ENCODE measurements around the gene TYK2. TPM values are rescaled to one million over a fixed set of nuclear protein-coding genes. Genes with fewer than 3 reads are reported as not detected.
A peak's percentile ranks its signal among the peaks of the same experiment; 100 is the strongest.

Gene TYK2
- total and polyA plus RNA-seq, 4 donors = 47.9 to 63.1 (median 59.6) TPM

DNA sequence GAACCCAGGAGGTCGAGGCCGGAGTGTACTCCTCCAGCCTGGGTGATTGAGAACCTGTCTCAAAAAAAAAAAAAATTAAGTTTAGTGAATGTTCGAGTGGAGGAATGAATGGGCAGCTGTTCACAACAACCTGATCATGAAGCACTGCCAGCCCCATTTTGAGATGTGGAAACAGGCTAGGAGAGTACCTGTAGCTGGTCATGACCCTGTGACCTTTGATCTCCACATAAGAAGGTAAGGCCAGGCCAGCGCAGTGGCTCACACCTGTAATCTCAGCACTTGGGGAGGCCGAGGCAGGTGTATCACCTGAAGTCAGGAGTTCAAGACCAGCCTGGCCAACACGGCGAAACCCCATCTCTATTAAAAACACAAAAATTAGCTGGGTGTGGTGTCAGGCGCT lies 54.6 kb downstream of the TYK2 start:
- H3K36me3 ChIP-seq (ENCODE audit: control insufficient read depth in 4 of 4, insufficient read depth in 3 of 4, low read depth in 1 of 4, low read length in 3 of 4) = peaks cover 19 to 76% (median 37%) of the 10 kb centered on the region in 4 donors
- 77% methylated on average over 8 of the region's 8 CpGs for WGBS
- TF ChIP-seq HNF4A (conservative IDR thresholded peaks at IDR 0.05) = peak; percentile 33 to 47
- TF ChIP-seq, protein P1, sequence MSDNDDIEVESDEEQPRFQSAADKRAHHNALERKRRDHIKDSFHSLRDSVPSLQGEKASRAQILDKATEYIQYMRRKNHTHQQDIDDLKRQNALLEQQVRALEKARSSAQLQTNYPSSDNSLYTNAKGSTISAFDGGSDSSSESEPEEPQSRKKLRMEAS (IDR thresholded peaks at IDR 0.05) = no peak
- peak; percentile 11 for TF ChIP-seq SP1 (IDR thresholded peaks at IDR 0.05)
- TF ChIP-seq NR2F2 (IDR thresholded peaks at IDR 0.05) = peak; percentile 84
- peak; percentile 68 to 73 for TF ChIP-seq RXRA (IDR thresholded peaks at IDR 0.05)
- no peak overlapping the region for H3K4me3 ChIP-seq (ENCODE audit: low read depth in 1 of 3, low read length in 3 of 3)
- no peak for DNase-seq (ENCODE audit: low spot score)
- H3K9me3 ChIP-seq (ENCODE audit: control insufficient read depth in 4 of 4, low read length in 3 of 4) = no peaks in the 10 kb centered on the region
- no peaks in the 10 kb centered on the region for H3K27me3 ChIP-seq (ENCODE audit: control insufficient read depth in 4 of 4, insufficient read depth in 4 of 4, low read length in 3 of 4)
- H3K4me1 ChIP-seq (ENCODE audit: control insufficient read depth in 4 of 4, insufficient read depth in 4 of 4, low read length in 3 of 4) = peaks cover 0 to 10% (median 5%) of the 10 kb centered on the region in 4 donors
- H3K9ac ChIP-seq (ENCODE audit: low read depth in 1 of 2, low read length in 2 of 2) = no peak overlapping the region
- no peak overlapping the region for H3K27ac ChIP-seq (ENCODE audit: low read depth in 1 of 2, low read length in 2 of 2)

DNA sequence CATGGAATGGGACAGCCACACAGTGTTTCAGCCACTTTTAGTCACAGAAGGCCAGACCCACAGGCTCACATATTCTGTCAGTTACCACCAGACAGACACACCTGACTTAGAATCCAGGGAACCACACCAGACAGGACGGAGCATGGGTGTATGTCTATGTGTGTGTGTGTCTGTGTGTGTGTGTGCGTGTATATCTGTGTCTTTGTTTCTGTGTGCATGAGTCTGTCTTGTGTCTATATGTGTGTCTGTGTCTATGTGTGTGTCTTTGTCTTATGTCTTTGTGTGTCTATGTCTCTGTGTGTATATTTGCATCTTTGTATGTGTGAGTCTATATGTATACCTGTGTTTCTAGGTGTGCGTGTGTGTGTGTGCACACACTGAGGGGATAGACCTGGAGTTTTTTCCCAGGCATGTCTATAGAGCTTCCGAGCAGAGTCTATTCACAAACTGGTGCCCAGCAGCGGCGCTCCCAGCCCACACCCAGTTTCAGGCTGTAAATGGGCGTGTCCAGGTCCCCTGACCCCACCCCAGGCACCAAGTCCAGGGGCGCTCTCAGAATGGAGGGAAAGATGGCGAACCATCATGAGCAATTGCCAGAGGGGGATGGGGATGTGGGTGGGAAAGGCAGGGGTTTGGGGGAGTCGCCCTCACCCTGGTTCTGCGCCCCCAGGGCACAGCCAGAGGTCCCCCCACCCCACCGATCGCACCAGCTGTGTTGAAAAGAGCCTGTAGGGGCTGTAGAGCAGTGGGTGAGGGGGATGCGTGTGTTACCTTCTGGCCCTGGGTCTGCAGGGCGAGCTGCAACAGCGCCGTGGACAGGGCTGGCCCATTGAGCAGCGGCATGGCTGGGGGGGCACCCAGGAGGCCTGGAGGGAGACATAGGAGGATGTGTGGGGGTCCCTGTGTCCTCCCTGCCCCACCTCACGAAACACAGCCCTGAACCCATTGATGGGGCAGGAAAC lies 58.2 kb downstream of the TYK2 start:
- no peak for DNase-seq (ENCODE audit: low spot score)
- TF ChIP-seq FOXA1 (IDR thresholded peaks at IDR 0.05) = no peak
- no peak for TF ChIP-seq SP1 (IDR thresholded peaks at IDR 0.05)
- no peak for TF ChIP-seq RXRA (IDR thresholded peaks at IDR 0.05)
- TF ChIP-seq, protein P2, sequence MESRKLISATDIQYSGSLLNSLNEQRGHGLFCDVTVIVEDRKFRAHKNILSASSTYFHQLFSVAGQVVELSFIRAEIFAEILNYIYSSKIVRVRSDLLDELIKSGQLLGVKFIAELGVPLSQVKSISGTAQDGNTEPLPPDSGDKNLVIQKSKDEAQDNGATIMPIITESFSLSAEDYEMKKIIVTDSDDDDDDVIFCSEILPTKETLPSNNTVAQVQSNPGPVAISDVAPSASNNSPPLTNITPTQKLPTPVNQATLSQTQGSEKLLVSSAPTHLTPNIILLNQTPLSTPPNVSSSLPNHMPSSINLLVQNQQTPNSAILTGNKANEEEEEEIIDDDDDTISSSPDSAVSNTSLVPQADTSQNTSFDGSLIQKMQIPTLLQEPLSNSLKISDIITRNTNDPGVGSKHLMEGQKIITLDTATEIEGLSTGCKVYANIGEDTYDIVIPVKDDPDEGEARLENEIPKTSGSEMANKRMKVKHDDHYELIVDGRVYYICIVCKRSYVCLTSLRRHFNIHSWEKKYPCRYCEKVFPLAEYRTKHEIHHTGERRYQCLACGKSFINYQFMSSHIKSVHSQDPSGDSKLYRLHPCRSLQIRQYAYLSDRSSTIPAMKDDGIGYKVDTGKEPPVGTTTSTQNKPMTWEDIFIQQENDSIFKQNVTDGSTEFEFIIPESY (IDR thresholded peaks at IDR 0.05) = no peak
- TF ChIP-seq YY1 (IDR thresholded peaks at IDR 0.05) = no peak
- TF ChIP-seq EGR1 (IDR thresholded peaks at IDR 0.05; ENCODE audit: low read depth in 2 of 2) = no peak
- TF ChIP-seq, protein P3, sequence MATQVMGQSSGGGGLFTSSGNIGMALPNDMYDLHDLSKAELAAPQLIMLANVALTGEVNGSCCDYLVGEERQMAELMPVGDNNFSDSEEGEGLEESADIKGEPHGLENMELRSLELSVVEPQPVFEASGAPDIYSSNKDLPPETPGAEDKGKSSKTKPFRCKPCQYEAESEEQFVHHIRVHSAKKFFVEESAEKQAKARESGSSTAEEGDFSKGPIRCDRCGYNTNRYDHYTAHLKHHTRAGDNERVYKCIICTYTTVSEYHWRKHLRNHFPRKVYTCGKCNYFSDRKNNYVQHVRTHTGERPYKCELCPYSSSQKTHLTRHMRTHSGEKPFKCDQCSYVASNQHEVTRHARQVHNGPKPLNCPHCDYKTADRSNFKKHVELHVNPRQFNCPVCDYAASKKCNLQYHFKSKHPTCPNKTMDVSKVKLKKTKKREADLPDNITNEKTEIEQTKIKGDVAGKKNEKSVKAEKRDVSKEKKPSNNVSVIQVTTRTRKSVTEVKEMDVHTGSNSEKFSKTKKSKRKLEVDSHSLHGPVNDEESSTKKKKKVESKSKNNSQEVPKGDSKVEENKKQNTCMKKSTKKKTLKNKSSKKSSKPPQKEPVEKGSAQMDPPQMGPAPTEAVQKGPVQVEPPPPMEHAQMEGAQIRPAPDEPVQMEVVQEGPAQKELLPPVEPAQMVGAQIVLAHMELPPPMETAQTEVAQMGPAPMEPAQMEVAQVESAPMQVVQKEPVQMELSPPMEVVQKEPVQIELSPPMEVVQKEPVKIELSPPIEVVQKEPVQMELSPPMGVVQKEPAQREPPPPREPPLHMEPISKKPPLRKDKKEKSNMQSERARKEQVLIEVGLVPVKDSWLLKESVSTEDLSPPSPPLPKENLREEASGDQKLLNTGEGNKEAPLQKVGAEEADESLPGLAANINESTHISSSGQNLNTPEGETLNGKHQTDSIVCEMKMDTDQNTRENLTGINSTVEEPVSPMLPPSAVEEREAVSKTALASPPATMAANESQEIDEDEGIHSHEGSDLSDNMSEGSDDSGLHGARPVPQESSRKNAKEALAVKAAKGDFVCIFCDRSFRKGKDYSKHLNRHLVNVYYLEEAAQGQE (IDR thresholded peaks at IDR 0.05) = no peak
- TF ChIP-seq RAD21 (IDR thresholded peaks at IDR 0.05) = no peak
- TF ChIP-seq, protein P1 (IDR thresholded peaks at IDR 0.05) = no peak
- TF ChIP-seq, protein P4, sequence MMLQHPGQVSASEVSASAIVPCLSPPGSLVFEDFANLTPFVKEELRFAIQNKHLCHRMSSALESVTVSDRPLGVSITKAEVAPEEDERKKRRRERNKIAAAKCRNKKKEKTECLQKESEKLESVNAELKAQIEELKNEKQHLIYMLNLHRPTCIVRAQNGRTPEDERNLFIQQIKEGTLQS (IDR thresholded peaks at IDR 0.05) = no peak
- TF ChIP-seq HNF4G (IDR thresholded peaks at IDR 0.05) = no peak
- no peak for TF ChIP-seq FOXA2 (IDR thresholded peaks at IDR 0.05)
- no peak for TF ChIP-seq HNF4A (conservative IDR thresholded peaks at IDR 0.05)
- peaks cover 19 to 71% (median 39%) of the 10 kb centered on the region in 4 donors for H3K36me3 ChIP-seq (ENCODE audit: control insufficient read depth in 4 of 4, insufficient read depth in 3 of 4, low read depth in 1 of 4, low read length in 3 of 4)
- H3K27ac ChIP-seq (ENCODE audit: low read depth in 1 of 2, low read length in 2 of 2) = no peak overlapping the region
- H3K9ac ChIP-seq (ENCODE audit: low read depth in 1 of 2, low read length in 2 of 2) = no peak overlapping the region
- H3K27me3 ChIP-seq (ENCODE audit: control insufficient read depth in 4 of 4, insufficient read depth in 4 of 4, low read length in 3 of 4) = no peaks in the 10 kb centered on the region
- 94% methylated on average over 19 of the region's 19 CpGs for WGBS
- H3K4me3 ChIP-seq (ENCODE audit: low read depth in 1 of 3, low read length in 3 of 3) = no peak overlapping the region
- H3K9me3 ChIP-seq (ENCODE audit: control insufficient read depth in 4 of 4, low read length in 3 of 4) = no peaks in the 10 kb centered on the region
- H3K4me1 ChIP-seq (ENCODE audit: control insufficient read depth in 4 of 4, insufficient read depth in 4 of 4, low read length in 3 of 4) = peaks cover 0 to 4% (median 1%) of the 10 kb centered on the region in 4 donors

Data from liver (tissue), 9 donors.